B cell (primary cell): ENCODE measurements around the gene BPIFB1. TPM values are rescaled to one million over a fixed set of nuclear protein-coding genes. Genes with fewer than 3 reads are reported as not detected.

Source experiments
- ATAC-seq: fragments of 200-7000 bp; cut with Tn5 transposase; one replicate; pipeline ENCODE4 v1.10.0; 2021; ENCODE audit warnings: low read depth, mild to moderate bottlenecking, moderate number of reproducible peaks, moderate library complexity
- CTCF ChIA-PET: fragments of 350-600 bp; sonication (Branson Sonifier 250); formaldehyde crosslinking; loops from one replicate; lab custom pipeline; 2021; ENCODE audit warnings: antibody characterized with exemption, inconsistent platforms; lab: Charles Lee
- POLR2A ChIA-PET: fragments of 350-600 bp; sonication (Branson Sonifier 250); formaldehyde crosslinking; loops from one replicate; lab custom pipeline; 2021; ENCODE audit warnings: antibody characterized with exemption; lab: Charles Lee
- DNase-seq: peaks from one replicate; pipeline ENCODE4 v3.0.0; 2013
- H2AFZ ChIP-seq: 2 replicates; pipeline ENCODE4 v1.6.1; 2012; ENCODE audit warnings: mild to moderate bottlenecking, low read depth, low read length; ENCODE audit not compliant: insufficient read depth, poor library complexity, severe bottlenecking
- H3K27ac ChIP-seq, 2 donors: 1 replicate in 1 of 2; 2 replicates in 1 of 2; pipeline ENCODE4 v1.5.1; 2012 to 2013; ENCODE audit warnings: low read length in 2 of 2, mild to moderate bottlenecking in 2 of 2, moderate library complexity in 1 of 2
- H3K27me3 ChIP-seq, 4 experiments: fragments of 200-600 bp in 1 of 4; sonication (generic) in 1 of 4; replicated peaks in 1 of 4; 1 replicate in 2 of 4; 2 replicates in 2 of 4; pipeline versions ENCODE4 v1.6.1 to v1.7.0; 2013 to 2016; ENCODE audit warnings: low read length in 3 of 4, mild to moderate bottlenecking in 2 of 4, mixed read lengths in 1 of 4, moderate library complexity in 1 of 4; ENCODE audit not compliant: insufficient read depth in 4 of 4, control insufficient read depth in 3 of 4; ENCODE audit errors: control extremely low read depth in 1 of 4
- H3K36me3 ChIP-seq, 2 experiments: replicated peaks in 1 of 2; 1 replicate in 1 of 2; 2 replicates in 1 of 2; pipeline versions ENCODE4 v1.6.1 to v1.7.1; 2013; ENCODE audit warnings: low read length in 1 of 2; ENCODE audit not compliant: insufficient read depth in 2 of 2, control insufficient read depth in 1 of 2; ENCODE audit errors: control extremely low read depth in 1 of 2, extremely low read depth in 1 of 2
- H3K4me1 ChIP-seq, 2 donors: fragments of 200-600 bp in 1 of 2; sonication (generic) in 1 of 2; 1 replicate in 1 of 2; 2 replicates in 1 of 2; pipeline versions ENCODE4 v1.5.1 to v1.6.1; 2013 to 2017; ENCODE audit warnings: low read length in 2 of 2; ENCODE audit not compliant: control insufficient read depth in 2 of 2, insufficient read depth in 2 of 2
- H3K4me2 ChIP-seq: replicated peaks from 2 replicates; pipeline ENCODE3; 2012; ENCODE audit warnings: mild to moderate bottlenecking, low read depth, low read length; ENCODE audit not compliant: poor library complexity, severe bottlenecking
- H3K4me3 ChIP-seq, 5 experiments: fragments of 200-600 bp in 1 of 5; sonication (generic) in 1 of 5; 1 replicate in 3 of 5; 2 replicates in 2 of 5; pipeline versions ENCODE4 v1.5.1 to v1.7.0; 2011 to 2016; ENCODE audit warnings: low read length in 4 of 5, mild to moderate bottlenecking in 4 of 5, low read depth in 2 of 5, control low read depth in 1 of 5, moderate library complexity in 1 of 5; ENCODE audit not compliant: insufficient read depth in 1 of 5; ENCODE audit errors: control extremely low read depth in 1 of 5, extremely low read depth in 1 of 5
- H3K79me2 ChIP-seq: fragments of 200-600 bp; sonication (generic); one replicate; pipeline ENCODE4 v1.6.0; 2016; ENCODE audit warnings: low read length; ENCODE audit not compliant: control insufficient read depth, insufficient read depth
- H3K9ac ChIP-seq: fragments of 200-600 bp; sonication (generic); 2 replicates; pipeline ENCODE4 v1.6.1; 2017; ENCODE audit warnings: mild to moderate bottlenecking, low read length, moderate library complexity
- H3K9me3 ChIP-seq, 3 donors: one replicate each; pipeline versions ENCODE4 v1.6.1 to v1.7.1; 2013; ENCODE audit warnings: low read length in 2 of 3; ENCODE audit not compliant: control insufficient read depth in 2 of 3, insufficient read depth in 1 of 3; ENCODE audit errors: control extremely low read depth in 1 of 3
- H4K20me1 ChIP-seq: 2 replicates; pipeline ENCODE4 v1.6.0; 2012; ENCODE audit warnings: mild to moderate bottlenecking, low read length; ENCODE audit not compliant: insufficient read depth, control insufficient read depth, poor library complexity, severe bottlenecking
- H3K27ac Mint-ChIP-seq: one replicate; pipeline ENCODE4 v1.8.0; 2021; ENCODE audit warnings: mixed read lengths
- H3K27me3 Mint-ChIP-seq: one replicate; pipeline ENCODE4 v1.8.0; 2021; ENCODE audit warnings: mixed read lengths
- H3K4me1 Mint-ChIP-seq: one replicate; pipeline ENCODE4 v1.8.0; 2021; ENCODE audit warnings: mixed read lengths
- H3K4me3 Mint-ChIP-seq: one replicate; pipeline ENCODE4 v1.8.0; 2021; ENCODE audit warnings: mixed read lengths
- H3K9me3 Mint-ChIP-seq: one replicate; pipeline ENCODE4 v1.8.0; 2022; ENCODE audit warnings: mixed read lengths; ENCODE audit not compliant: insufficient read depth
- EZH2 ChIP-seq: IDR thresholded peaks from 2 replicates; pipeline ENCODE4 v1.6.1; 2012; ENCODE audit warnings: borderline replicate concordance, low read depth, mild to moderate bottlenecking, moderate library complexity, low read length; ENCODE audit not compliant: insufficient read depth, poor library complexity, severe bottlenecking
- whole genome bisulfite sequencing: methylation state at CpG from one replicate; pipeline ENCODE4 v1.1.5; 2013; ENCODE audit warnings: missing lambda C conversion rate; ENCODE audit not compliant: insufficient coverage; 5-methylcytosine and 5-hydroxymethylcytosine counted together
- intact Hi-C: fragments of 100-400 bp; cut with micrococcal nuclease; formaldehyde crosslinking; loops from one replicate; pipeline ENCODE4 v1.10.0; 2022
- polyA plus RNA-seq: library from polyadenylated mRNA; depleted of rRNA; stranded (reverse); fragments of >200 nt; gene quantifications from 2 replicates; pipeline ENCODE4 v1.2.3, GENCODE V29; 2012
- total RNA-seq, 2 donors: library from RNA; stranded (reverse); fragments of 120-200 nt in 1 of 2; gene quantifications; 1 replicate in 1 of 2; 2 replicates in 1 of 2; pipeline versions ENCODE4 v1.2.3 to v1.2.4, GENCODE V29; 2013 to 2022
- TF ChIP-seq, protein P1 (sequence below): fragments of 200-600 bp; IDR thresholded peaks from one replicate; pipeline ENCODE4 v1.8.0; 2022; ENCODE audit warnings: antibody characterized with exemption, mild to moderate bottlenecking

Gene BPIFB1
- total and polyA plus RNA-seq, 2 donors (not counting 1 experiment from before 2014, with no cell fraction given): not detected

DNA sequence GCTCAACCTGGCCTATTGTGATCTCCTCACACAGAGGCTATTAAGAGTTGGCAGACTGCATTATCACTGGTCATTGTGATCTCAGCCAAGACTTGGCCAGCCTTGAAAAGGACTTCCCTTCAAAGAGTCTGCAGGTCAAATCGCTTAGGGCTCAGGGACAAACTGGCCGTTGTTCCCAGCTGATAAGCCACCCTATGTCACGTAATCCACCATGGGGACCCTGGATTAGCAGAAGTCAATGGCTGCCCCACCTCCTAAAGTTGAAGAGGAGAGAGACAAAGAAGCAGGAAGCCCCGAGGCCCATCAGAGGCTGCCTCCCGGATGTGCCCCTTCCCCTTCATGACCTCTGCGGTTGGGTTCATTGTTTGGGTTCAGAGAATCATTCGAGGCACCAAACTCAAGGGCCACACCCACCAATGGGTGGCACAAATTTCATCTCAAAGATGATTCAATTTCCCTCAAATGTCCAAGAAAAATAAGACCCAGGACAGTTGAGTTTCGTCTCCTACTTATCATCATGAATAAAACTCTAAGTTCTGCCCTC is 56.6 kb downstream of the BPIFB1 start:
- H3K9me3 ChIP-seq: no peaks in the 10 kb centered on the region
- peaks cover 3% of the 10 kb centered on the region for H3K27me3 Mint-ChIP-seq
- ATAC-seq (no peak), DNase-seq (no peak)
- TF ChIP-seq, protein P1, sequence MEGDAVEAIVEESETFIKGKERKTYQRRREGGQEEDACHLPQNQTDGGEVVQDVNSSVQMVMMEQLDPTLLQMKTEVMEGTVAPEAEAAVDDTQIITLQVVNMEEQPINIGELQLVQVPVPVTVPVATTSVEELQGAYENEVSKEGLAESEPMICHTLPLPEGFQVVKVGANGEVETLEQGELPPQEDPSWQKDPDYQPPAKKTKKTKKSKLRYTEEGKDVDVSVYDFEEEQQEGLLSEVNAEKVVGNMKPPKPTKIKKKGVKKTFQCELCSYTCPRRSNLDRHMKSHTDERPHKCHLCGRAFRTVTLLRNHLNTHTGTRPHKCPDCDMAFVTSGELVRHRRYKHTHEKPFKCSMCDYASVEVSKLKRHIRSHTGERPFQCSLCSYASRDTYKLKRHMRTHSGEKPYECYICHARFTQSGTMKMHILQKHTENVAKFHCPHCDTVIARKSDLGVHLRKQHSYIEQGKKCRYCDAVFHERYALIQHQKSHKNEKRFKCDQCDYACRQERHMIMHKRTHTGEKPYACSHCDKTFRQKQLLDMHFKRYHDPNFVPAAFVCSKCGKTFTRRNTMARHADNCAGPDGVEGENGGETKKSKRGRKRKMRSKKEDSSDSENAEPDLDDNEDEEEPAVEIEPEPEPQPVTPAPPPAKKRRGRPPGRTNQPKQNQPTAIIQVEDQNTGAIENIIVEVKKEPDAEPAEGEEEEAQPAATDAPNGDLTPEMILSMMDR: no peak
- no peak for TF ChIP-seq EZH2
- H3K9me3 Mint-ChIP-seq: peaks cover 3% of the 10 kb centered on the region
- no peak overlapping the region for H3K9ac ChIP-seq
- H3K27ac ChIP-seq: no peak overlapping the region
- no peak overlapping the region for H2AFZ ChIP-seq
- H4K20me1 ChIP-seq: no peaks in the 10 kb centered on the region
- POLR2A ChIA-PET: no interaction called here
- no peaks in the 10 kb centered on the region for H3K79me2 ChIP-seq
- no peak overlapping the region for H3K27ac Mint-ChIP-seq
- H3K4me1 Mint-ChIP-seq: peaks cover 14% of the 10 kb centered on the region
- H3K27me3 ChIP-seq: no peaks in the 10 kb centered on the region
- H3K36me3 ChIP-seq: no peaks in the 10 kb centered on the region
- intact Hi-C loops: no loop called here
- CTCF ChIA-PET: no interaction called here
- H3K4me3 Mint-ChIP-seq: no peak overlapping the region
- 75% methylated on average over 8 of the region's 8 CpGs for WGBS
- H3K4me3 ChIP-seq: no peak overlapping the region
- no peak overlapping the region for H3K4me2 ChIP-seq
- peaks cover 3 to 13% of the 10 kb centered on the region in 2 donors for H3K4me1 ChIP-seq

DNA sequence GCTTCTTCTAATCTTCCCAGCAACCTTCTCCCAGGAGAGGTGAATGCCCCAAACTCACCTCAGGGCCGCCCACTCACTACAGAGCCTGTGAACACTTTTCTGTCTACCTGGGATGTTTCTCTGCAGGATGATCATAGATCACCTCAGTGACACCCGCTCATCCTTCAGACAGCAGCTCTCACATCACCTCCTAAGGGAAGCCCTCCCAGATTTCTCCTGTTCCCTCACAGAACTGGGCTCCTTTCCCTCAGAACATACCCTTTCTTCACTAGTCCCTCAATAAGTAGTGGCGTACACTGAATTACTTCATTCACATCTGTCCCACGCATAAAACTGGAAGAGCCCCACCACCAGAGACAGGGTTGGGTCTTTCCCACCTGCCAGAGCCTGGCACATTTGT is 60.5 kb downstream of the BPIFB1 start:
- no peaks in the 10 kb centered on the region for H3K9me3 ChIP-seq
- no peaks in the 10 kb centered on the region for H3K79me2 ChIP-seq
- no peak for TF ChIP-seq EZH2
- H2AFZ ChIP-seq: no peak overlapping the region
- CTCF ChIA-PET: no interaction called here
- no peak overlapping the region for H3K27ac Mint-ChIP-seq
- no peak overlapping the region for H3K27ac ChIP-seq
- H3K4me1 Mint-ChIP-seq: peaks cover 6% of the 10 kb centered on the region
- ATAC-seq: no peak
- H3K9me3 Mint-ChIP-seq: no peaks in the 10 kb centered on the region
- WGBS: 95% methylated on average over 4 of the region's 4 CpGs
- H3K27me3 Mint-ChIP-seq: no peaks in the 10 kb centered on the region
- POLR2A ChIA-PET: no interaction called here
- no peaks in the 10 kb centered on the region for H3K36me3 ChIP-seq
- H3K9ac ChIP-seq: no peak overlapping the region
- no peaks in the 10 kb centered on the region for H4K20me1 ChIP-seq
- no peaks in the 10 kb centered on the region for H3K27me3 ChIP-seq
- no peak overlapping the region for H3K4me3 Mint-ChIP-seq
- no peak overlapping the region for H3K4me2 ChIP-seq
- peaks cover 7 to 10% of the 10 kb centered on the region in 2 donors for H3K4me1 ChIP-seq
- no peak for DNase-seq
- no peak overlapping the region for H3K4me3 ChIP-seq
- intact Hi-C loops: no loop called here
